Measurements from ENCODE around the gene TUBE1.

The TUBE1 gene

GRCh38 chr6:112038268-112038667 is 49.0 kb downstream of the TUBE1 start:
- no peaks in the 10 kb centered on the region for H3K9me3 ChIP-seq (ENCODE audit: insufficient read depth, low read length, severe bottlenecking)
- H3K4me3 ChIP-seq (ENCODE audit: low read depth in 1 of 2, low read length in 2 of 2) = no peak overlapping the region
- no peaks in the 10 kb centered on the region for H3K79me2 ChIP-seq (ENCODE audit: insufficient read depth, low read length)
- DNase-seq (no peak), ATAC-seq (ENCODE audit: insufficient read depth, low read depth) (no peak)
- TF ChIP-seq CTCF (IDR thresholded peaks at IDR 0.05; ENCODE audit: borderline replicate concordance, extremely low read depth, low read length, poor library complexity, severe bottlenecking) = no peak
- TF ChIP-seq EZH2 (IDR thresholded peaks at IDR 0.05; ENCODE audit: borderline replicate concordance, low read depth, low read length, severe bottlenecking) = no peak
- H3K4me1 ChIP-seq (ENCODE audit: insufficient read depth, low read length) = peaks cover 10% of the 10 kb centered on the region
- H3K36me3 ChIP-seq (ENCODE audit: insufficient read depth, low read length) = no peaks in the 10 kb centered on the region
- H3K4me2 ChIP-seq (ENCODE audit: insufficient read depth, low read length) = no peak overlapping the region
- no peak overlapping the region for H2AFZ ChIP-seq (ENCODE audit: low read depth, low read length)
- no peaks in the 10 kb centered on the region for H4K20me1 ChIP-seq (ENCODE audit: insufficient read depth, low read length)
- H3K27me3 ChIP-seq (ENCODE audit: insufficient read depth, low read length, poor library complexity) = no peaks in the 10 kb centered on the region
- no peak overlapping the region for H3K9ac ChIP-seq (ENCODE audit: low read depth, low read length)
- no peak overlapping the region for H3K27ac ChIP-seq (ENCODE audit: low read length)

GRCh38 chr6:112037783-112038216 is 49.5 kb downstream of the TUBE1 start:
- H3K4me2 ChIP-seq (ENCODE audit: insufficient read depth, low read length) = no peak overlapping the region
- TF ChIP-seq CTCF (IDR thresholded peaks at IDR 0.05; ENCODE audit: borderline replicate concordance, extremely low read depth, low read length, poor library complexity, severe bottlenecking) (no peak), EZH2 (IDR thresholded peaks at IDR 0.05; ENCODE audit: borderline replicate concordance, low read depth, low read length, severe bottlenecking) (no peak)
- H3K36me3 ChIP-seq (ENCODE audit: insufficient read depth, low read length) = no peaks in the 10 kb centered on the region
- H3K4me1 ChIP-seq (ENCODE audit: insufficient read depth, low read length) = peaks cover 8% of the 10 kb centered on the region
- no peaks in the 10 kb centered on the region for H3K9me3 ChIP-seq (ENCODE audit: insufficient read depth, low read length, severe bottlenecking)
- no peak overlapping the region for H2AFZ ChIP-seq (ENCODE audit: low read depth, low read length)
- H3K79me2 ChIP-seq (ENCODE audit: insufficient read depth, low read length) = no peaks in the 10 kb centered on the region
- ATAC-seq (ENCODE audit: insufficient read depth, low read depth) (no peak), DNase-seq (no peak)
- H3K9ac ChIP-seq (ENCODE audit: low read depth, low read length) = no peak overlapping the region
- H3K4me3 ChIP-seq (ENCODE audit: low read depth in 1 of 2, low read length in 2 of 2) = no peak overlapping the region
- H3K27me3 ChIP-seq (ENCODE audit: insufficient read depth, low read length, poor library complexity) = no peaks in the 10 kb centered on the region
- H4K20me1 ChIP-seq (ENCODE audit: insufficient read depth, low read length) = no peaks in the 10 kb centered on the region
- no peak overlapping the region for H3K27ac ChIP-seq (ENCODE audit: low read length)

GRCh38 chr6:112036088-112036637 is 51.1 kb downstream of the TUBE1 start:
- no peaks in the 10 kb centered on the region for H4K20me1 ChIP-seq (ENCODE audit: insufficient read depth, low read length)
- H3K9me3 ChIP-seq (ENCODE audit: insufficient read depth, low read length, severe bottlenecking) = no peaks in the 10 kb centered on the region
- no peak overlapping the region for H3K4me3 ChIP-seq (ENCODE audit: low read depth in 1 of 2, low read length in 2 of 2)
- TF ChIP-seq EZH2 (IDR thresholded peaks at IDR 0.05; ENCODE audit: borderline replicate concordance, low read depth, low read length, severe bottlenecking) (no peak), CTCF (IDR thresholded peaks at IDR 0.05; ENCODE audit: borderline replicate concordance, extremely low read depth, low read length, poor library complexity, severe bottlenecking) (no peak)
- H3K4me1 ChIP-seq (ENCODE audit: insufficient read depth, low read length) = no peaks in the 10 kb centered on the region
- H3K27ac ChIP-seq (ENCODE audit: low read length) = no peak overlapping the region
- no peak overlapping the region for H3K4me2 ChIP-seq (ENCODE audit: insufficient read depth, low read length)
- no peak overlapping the region for H2AFZ ChIP-seq (ENCODE audit: low read depth, low read length)
- no peaks in the 10 kb centered on the region for H3K36me3 ChIP-seq (ENCODE audit: insufficient read depth, low read length)
- no peak for DNase-seq
- H3K79me2 ChIP-seq (ENCODE audit: insufficient read depth, low read length) = no peaks in the 10 kb centered on the region
- no peak for ATAC-seq (ENCODE audit: insufficient read depth, low read depth)
- H3K9ac ChIP-seq (ENCODE audit: low read depth, low read length) = no peak overlapping the region
- no peaks in the 10 kb centered on the region for H3K27me3 ChIP-seq (ENCODE audit: insufficient read depth, low read length, poor library complexity)

- no peak overlapping the region for H3K9ac ChIP-seq (ENCODE audit: low read depth, low read length)
- H3K4me1 ChIP-seq (ENCODE audit: insufficient read depth, low read length) = no peaks in the 10 kb centered on the region
- no peaks in the 10 kb centered on the region for H3K79me2 ChIP-seq (ENCODE audit: insufficient read depth, low read length)
- H3K4me2 ChIP-seq (ENCODE audit: insufficient read depth, low read length) = no peak overlapping the region
- H3K36me3 ChIP-seq (ENCODE audit: insufficient read depth, low read length) = no peaks in the 10 kb centered on the region
- DNase-seq (no peak), ATAC-seq (ENCODE audit: insufficient read depth, low read depth) (no peak)
- no peak overlapping the region for H3K4me3 ChIP-seq (ENCODE audit: low read depth in 1 of 2, low read length in 2 of 2)
- no peaks in the 10 kb centered on the region for H3K27me3 ChIP-seq (ENCODE audit: insufficient read depth, low read length, poor library complexity)
- TF ChIP-seq EZH2 (IDR thresholded peaks at IDR 0.05; ENCODE audit: borderline replicate concordance, low read depth, low read length, severe bottlenecking) = no peak
- H3K9me3 ChIP-seq (ENCODE audit: insufficient read depth, low read length, severe bottlenecking) = no peaks in the 10 kb centered on the region
- no peak overlapping the region for H3K27ac ChIP-seq (ENCODE audit: low read length)
- H2AFZ ChIP-seq (ENCODE audit: low read depth, low read length) = no peak overlapping the region
- H4K20me1 ChIP-seq (ENCODE audit: insufficient read depth, low read length) = no peaks in the 10 kb centered on the region
These were observed 52.7 kb downstream of the TUBE1 start for GRCh38 chr6:112034616-112034995.
